Heart left ventricle (tissue), 13 donors: ENCODE data around the gene DEPP1.

Experiments
- CTCF ChIP-seq, 12 donors: fragments of 200-600 bp; sonication (generic) in 4 of 12; IDR thresholded peaks; one replicate each; pipeline versions ENCODE4 v1.5.0 to v1.8.0; 2018 to 2022; ENCODE audit warnings: antibody characterized with exemption in 12 of 12, mild to moderate bottlenecking in 5 of 12
- POLR2A ChIP-seq, 2 donors: fragments of 450-650 bp; IDR thresholded peaks; one replicate each; pipeline ENCODE4 v1.6.1; 2017; ENCODE audit warnings: antibody characterized with exemption in 2 of 2, mild to moderate bottlenecking in 2 of 2, moderate library complexity in 2 of 2
- donor health status: ischemic (EF 13 %, LVEDD 7.1; RV severe dilation, severe dysfunction).
- donor health status: DM: no; HTN: yes; CAD: no.
- donor health status: DM: no; HTN: no; CAD: no.
- donor health status: ischemic (EF 25% LVEDD 6.9; RV normal size, moderate dysfunction).
- donor health status: ischemic (EF 25% LVEDD 5.7; RV mildly dilated, moderate dysfunction).
- donor health status: ischemic (EF 35%, LVEDD 5.7; RV mildly dilated, moderate dysfunction).
- donor health status: nonischemic (EF 11% LVEDD 7.7; RV severe dilation, severe dysfunction).
- donor health status: DM: yes; HTN: yes; CAD: no.
- donor health status: PGD.
- donor health status: ischemic (EF 29% LVEDD 5.4; RV normal size, mild dysfunction).
- donor health status: nonischemic (EF 23%, LVEDD 6.1; RV moderate dilation, normal function).

- TF ChIP-seq CTCF (IDR thresholded peaks at IDR 0.05): peak; percentile 65 to 93 (median 82)
- TF ChIP-seq POLR2A (IDR thresholded peaks at IDR 0.05): no peak
Measured at GRCh38 chr10:45008524-45009161, 30.0 kb upstream of the DEPP1 start.
